HL-60 (cell line): ENCODE data around the gene SCART1.

ENCODE experiments used
- GABPA ChIP-seq: IDR thresholded peaks from 2 replicates; pipeline ENCODE4 v1.6.1; 2012; ENCODE audit warnings: low read depth
- POLR2AphosphoS5 ChIP-seq: IDR thresholded peaks from 2 replicates; pipeline ENCODE4 v1.6.1; 2012; ENCODE audit warnings: low read depth
- REST ChIP-seq: IDR thresholded peaks from 2 replicates; pipeline ENCODE4 v1.6.1; 2012; ENCODE audit warnings: low read depth; ENCODE audit not compliant: insufficient replicate concordance
- SPI1 ChIP-seq: IDR thresholded peaks from 2 replicates; pipeline ENCODE4 v1.6.1; 2012; ENCODE audit warnings: low read depth, mild to moderate bottlenecking, borderline replicate concordance
- TF ChIP-seq, protein P1 (sequence below): IDR thresholded peaks from one replicate; pipeline ENCODE4 v1.5.1; 2011; ENCODE audit warnings: low read length, control low read depth, inconsistent platforms; ENCODE audit not compliant: insufficient read depth

- TF ChIP-seq SPI1 (no peak), REST (no peak), POLR2AphosphoS5 (no peak), GABPA (no peak)
- TF ChIP-seq, protein P1, sequence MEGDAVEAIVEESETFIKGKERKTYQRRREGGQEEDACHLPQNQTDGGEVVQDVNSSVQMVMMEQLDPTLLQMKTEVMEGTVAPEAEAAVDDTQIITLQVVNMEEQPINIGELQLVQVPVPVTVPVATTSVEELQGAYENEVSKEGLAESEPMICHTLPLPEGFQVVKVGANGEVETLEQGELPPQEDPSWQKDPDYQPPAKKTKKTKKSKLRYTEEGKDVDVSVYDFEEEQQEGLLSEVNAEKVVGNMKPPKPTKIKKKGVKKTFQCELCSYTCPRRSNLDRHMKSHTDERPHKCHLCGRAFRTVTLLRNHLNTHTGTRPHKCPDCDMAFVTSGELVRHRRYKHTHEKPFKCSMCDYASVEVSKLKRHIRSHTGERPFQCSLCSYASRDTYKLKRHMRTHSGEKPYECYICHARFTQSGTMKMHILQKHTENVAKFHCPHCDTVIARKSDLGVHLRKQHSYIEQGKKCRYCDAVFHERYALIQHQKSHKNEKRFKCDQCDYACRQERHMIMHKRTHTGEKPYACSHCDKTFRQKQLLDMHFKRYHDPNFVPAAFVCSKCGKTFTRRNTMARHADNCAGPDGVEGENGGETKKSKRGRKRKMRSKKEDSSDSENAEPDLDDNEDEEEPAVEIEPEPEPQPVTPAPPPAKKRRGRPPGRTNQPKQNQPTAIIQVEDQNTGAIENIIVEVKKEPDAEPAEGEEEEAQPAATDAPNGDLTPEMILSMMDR: no peak
These were observed 62.3 kb downstream of the SCART1 start for GRCh38 chr10:133516057-133516456.
